Neural cell (in vitro differentiated cells): ENCODE results near the gene SLC1A3. TPM values are rescaled to one million over a fixed set of nuclear protein-coding genes. Genes with fewer than 3 reads are reported as not detected.

ENCODE experiments used
- H2AFZ ChIP-seq: fragments of 200-600, 300-800 bp; sonication (generic), shearing (Covaris generic); 2 replicates; pipeline ENCODE4 v1.6.0; 2014; ENCODE audit warnings: low read depth, mild to moderate bottlenecking, antibody characterized with exemption, low read length, moderate library complexity
- H3F3A ChIP-seq: fragments of 200-600 bp; shearing (Covaris generic); 2 replicates; pipeline ENCODE4 v1.6.1; 2016; ENCODE audit warnings: mild to moderate bottlenecking, moderate library complexity, mixed read lengths, antibody characterized with exemption, low read length; ENCODE audit not compliant: insufficient read depth, poor library complexity, severe bottlenecking
- H3K27ac ChIP-seq: fragments of 200-600, 300-800 bp; sonication (generic), shearing (Covaris generic); 2 replicates; pipeline ENCODE4 v1.5.1; 2014; ENCODE audit warnings: mild to moderate bottlenecking, low read length, moderate library complexity
- H3K27me3 ChIP-seq: fragments of 300-800, 200-600 bp; sonication (generic), shearing (Covaris generic); 2 replicates; pipeline ENCODE4 v1.6.0; 2014; ENCODE audit warnings: mild to moderate bottlenecking, low read depth, low read length, moderate library complexity; ENCODE audit not compliant: insufficient read depth
- H3K36me3 ChIP-seq: fragments of 300-800, 200-600 bp; sonication (generic), shearing (Covaris generic); 2 replicates; pipeline ENCODE4 v1.5.1; 2014; ENCODE audit warnings: mild to moderate bottlenecking, antibody characterized with exemption, low read length, moderate library complexity; ENCODE audit not compliant: insufficient read depth
- H3K4me2 ChIP-seq: fragments of 300-800, 200-600 bp; sonication (generic), shearing (Covaris generic); 2 replicates; pipeline ENCODE4 v1.6.0; 2014; ENCODE audit warnings: mild to moderate bottlenecking, low read length
- H3K4me3 ChIP-seq: fragments of 300-800, 200-600 bp; sonication (generic), shearing (Covaris generic); 2 replicates; pipeline ENCODE4 v1.5.1; 2014; ENCODE audit warnings: mild to moderate bottlenecking, low read length, moderate library complexity
- H3K79me2 ChIP-seq: fragments of 200-600 bp; shearing (Covaris generic); replicated peaks from 2 replicates; pipeline ENCODE4 v1.6.0; 2014; ENCODE audit warnings: mild to moderate bottlenecking, low read length, moderate library complexity; ENCODE audit not compliant: insufficient read depth
- H3K9ac ChIP-seq: fragments of 300-800, 200-600 bp; sonication (generic), shearing (Covaris generic); 2 replicates; pipeline ENCODE4 v1.6.1; 2016; ENCODE audit warnings: mild to moderate bottlenecking, low read length, mixed read lengths
- H3K9me2 ChIP-seq: fragments of 200-600 bp; shearing (Covaris generic); 2 replicates; pipeline ENCODE4 v1.6.1; 2016; ENCODE audit warnings: mild to moderate bottlenecking, low read length, mixed read lengths; ENCODE audit not compliant: insufficient read depth
- H3K9me3 ChIP-seq: fragments of 200-600, 300-800 bp; sonication (generic), shearing (Covaris generic); 2 replicates; pipeline ENCODE4 v1.6.1; 2016; ENCODE audit warnings: mild to moderate bottlenecking, mixed run types, low read length, moderate library complexity, mixed read lengths
- H4K20me1 ChIP-seq: fragments of 200-600 bp; shearing (Covaris generic); 2 replicates; pipeline ENCODE4 v1.6.1; 2016; ENCODE audit warnings: mild to moderate bottlenecking, mixed run types; ENCODE audit not compliant: insufficient read depth
- CTCF ChIP-seq: fragments of 450-650 bp; IDR thresholded peaks from 2 replicates; pipeline ENCODE4 v1.5.1; 2014; ENCODE audit warnings: antibody characterized with exemption, mild to moderate bottlenecking, moderate library complexity; ENCODE audit not compliant: poor library complexity, severe bottlenecking
- MXI1 ChIP-seq: fragments of 450-650 bp; conservative IDR thresholded peaks from 2 replicates; pipeline ENCODE4 v1.6.1; 2014; ENCODE audit warnings: antibody characterized with exemption, mild to moderate bottlenecking; ENCODE audit not compliant: poor library complexity, severe bottlenecking
- RAD21 ChIP-seq: fragments of 450-650 bp; conservative IDR thresholded peaks from 2 replicates; pipeline ENCODE4 v1.6.1; 2014; ENCODE audit warnings: antibody characterized with exemption, mild to moderate bottlenecking, moderate library complexity
- REST ChIP-seq: IDR thresholded peaks from 2 replicates; pipeline ENCODE4 v1.6.1; 2012; ENCODE audit warnings: borderline replicate concordance
- SMC3 ChIP-seq: fragments of 450-650 bp; conservative IDR thresholded peaks from 2 replicates; pipeline ENCODE4 v1.6.1; 2014; ENCODE audit warnings: antibody characterized with exemption, mild to moderate bottlenecking, moderate library complexity; ENCODE audit not compliant: poor library complexity
- TAF1 ChIP-seq: IDR thresholded peaks from 2 replicates; pipeline ENCODE4 v1.6.1; 2012; ENCODE audit warnings: low read depth
- polyA plus RNA-seq: library from polyadenylated mRNA; depleted of rRNA; stranded (reverse); fragments of >200 nt; gene quantifications from 2 replicates; pipeline ENCODE4 v1.2.3, GENCODE V29; 2014

SLC1A3 gene
- polyA plus RNA-seq, 1 donor from 2014 or later: 1.9 TPM

GRCh38 chr5:36669015-36669651, 62.7 kb downstream of the SLC1A3 start:
- Histone ChIP-seq H3K9me3 (no peaks in the 10 kb centered on the region), H3K36me3 (no peaks in the 10 kb centered on the region), H3K27me3 (no peaks in the 10 kb centered on the region), H2AFZ (no peak overlapping the region), H3K4me2 (no peak overlapping the region), H3K9me2 (no peaks in the 10 kb centered on the region), H4K20me1 (no peaks in the 10 kb centered on the region), H3K79me2 (no peaks in the 10 kb centered on the region), H3K9ac (no peak overlapping the region), H3F3A (no peaks in the 10 kb centered on the region), H3K27ac (no peak overlapping the region), H3K4me3 (no peak overlapping the region)
- TF ChIP-seq CTCF (no peak), TAF1 (no peak), SMC3 (no peak), REST (no peak), MXI1 (no peak), RAD21 (no peak)

GRCh38 chr5:36670548-36670947, 64.1 kb downstream of the SLC1A3 start:
- H3K27ac ChIP-seq: no peak overlapping the region
- no peak overlapping the region for H2AFZ ChIP-seq
- no peak for TF ChIP-seq REST
- H3K9ac ChIP-seq: no peak overlapping the region
- no peak overlapping the region for H3K4me3 ChIP-seq
- H3F3A ChIP-seq: no peaks in the 10 kb centered on the region
- H3K27me3 ChIP-seq: no peaks in the 10 kb centered on the region
- no peaks in the 10 kb centered on the region for H3K79me2 ChIP-seq
- H3K9me3 ChIP-seq: no peaks in the 10 kb centered on the region
- no peak overlapping the region for H3K4me2 ChIP-seq
- H4K20me1 ChIP-seq: no peaks in the 10 kb centered on the region
- no peaks in the 10 kb centered on the region for H3K9me2 ChIP-seq
- H3K36me3 ChIP-seq: no peaks in the 10 kb centered on the region
